ENCODE data around the gene CUX1.
"Not testable (repeated sequence)": the region's sequence is repeated elsewhere in the genome, so short reads cannot be mapped to it uniquely, and the experiment has no call there.

Gene CUX1

DNA sequence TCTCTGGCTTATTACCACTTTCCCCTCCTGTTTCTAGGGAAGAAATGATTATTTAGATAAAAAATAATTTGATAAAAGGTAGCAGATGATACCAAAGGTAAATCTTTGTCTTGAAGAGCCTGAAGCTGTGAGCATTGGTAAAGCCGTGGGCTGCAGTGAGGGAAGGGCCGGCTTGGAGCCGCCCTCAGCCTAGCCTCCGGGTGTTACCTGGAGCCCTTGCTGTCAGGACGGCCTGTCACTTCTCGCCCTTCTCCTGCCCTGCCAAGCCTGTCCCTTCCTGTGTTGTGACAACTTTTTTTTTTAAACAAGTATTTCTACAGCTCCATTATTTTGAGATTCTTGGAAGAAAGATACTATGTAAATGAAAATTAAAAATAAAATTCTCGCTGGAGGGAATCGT is 7.0 kb downstream of the CUX1 start:
- no peak for DNase-seq (ENCODE audit: low read depth in 2 of 2, low spot score in 1 of 2)

DNA sequence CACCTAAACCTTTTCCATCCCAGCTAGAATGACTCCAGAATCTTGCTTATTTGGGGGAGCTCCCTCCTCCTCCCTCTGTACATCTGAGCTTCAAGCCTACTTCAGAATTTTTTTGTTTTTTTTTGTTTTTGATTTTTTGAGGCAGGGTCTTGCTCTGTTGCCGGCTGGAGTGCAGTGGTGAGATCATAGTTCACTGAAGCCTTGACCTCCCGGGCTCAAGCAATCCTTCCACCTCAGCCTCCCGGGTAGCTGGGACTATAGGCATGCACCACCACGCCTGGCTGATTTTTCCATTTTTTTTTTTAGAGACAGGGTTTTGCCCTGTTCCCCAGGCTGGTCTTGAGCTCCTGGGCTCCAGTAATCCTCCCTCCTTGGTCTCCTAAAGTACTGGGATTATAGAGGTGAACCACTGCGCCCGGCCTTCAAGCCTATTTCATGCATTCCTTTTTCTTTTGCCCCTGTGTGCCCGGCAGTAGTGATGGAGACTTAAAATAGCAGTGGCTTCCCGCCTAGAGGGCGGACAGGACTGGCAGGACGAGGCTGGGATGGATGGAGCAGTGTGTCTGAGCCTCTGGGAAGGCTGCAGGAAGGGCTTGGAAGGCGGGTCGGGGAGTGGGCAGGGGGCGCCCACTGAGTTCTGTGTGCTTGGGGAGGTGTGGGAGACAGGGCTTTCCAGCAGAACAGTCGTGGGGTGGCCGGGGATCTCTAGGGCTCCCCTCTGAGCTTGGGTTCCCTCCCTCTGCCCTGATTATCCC is 8.8 kb downstream of the CUX1 start:
- no peak for DNase-seq (ENCODE audit: low read depth in 2 of 2, low spot score in 1 of 2)

DNA sequence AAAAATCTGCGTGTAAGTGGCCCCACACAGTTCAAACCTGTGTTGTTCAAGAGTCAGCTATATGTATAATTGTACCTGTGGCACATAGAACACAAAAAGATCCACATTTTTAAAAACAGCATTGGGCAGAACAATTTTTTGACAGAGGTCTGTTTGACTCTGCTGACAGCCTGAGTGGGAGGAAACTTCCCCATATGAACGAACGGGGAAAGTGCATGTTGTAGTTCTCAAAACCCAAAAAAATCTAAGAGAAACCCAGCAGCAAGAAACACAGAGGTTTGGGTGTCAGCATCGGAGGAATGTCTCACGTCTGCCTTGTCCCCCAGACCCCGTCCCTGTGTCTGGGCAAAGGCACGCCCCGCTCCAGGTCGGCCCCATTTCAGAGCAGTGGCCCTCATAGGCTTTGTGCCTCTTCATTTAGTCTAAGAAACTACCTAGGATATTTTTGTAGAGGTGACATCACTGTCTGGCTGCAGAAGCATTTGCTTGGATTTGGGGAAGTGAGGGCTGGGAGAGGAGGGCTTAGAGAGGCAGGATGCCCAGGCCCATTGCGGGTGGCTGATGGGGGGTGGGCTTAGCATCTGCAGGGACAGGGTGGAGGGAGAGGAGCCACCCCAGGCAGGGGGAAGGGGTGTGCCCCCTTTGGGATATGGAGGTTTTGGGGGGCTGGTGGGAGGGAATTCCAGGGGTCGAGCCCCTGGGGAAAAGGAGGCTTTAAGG is 11.0 kb downstream of the CUX1 start:
- no peak for DNase-seq (ENCODE audit: low read depth in 2 of 2, low spot score in 1 of 2)

DNA sequence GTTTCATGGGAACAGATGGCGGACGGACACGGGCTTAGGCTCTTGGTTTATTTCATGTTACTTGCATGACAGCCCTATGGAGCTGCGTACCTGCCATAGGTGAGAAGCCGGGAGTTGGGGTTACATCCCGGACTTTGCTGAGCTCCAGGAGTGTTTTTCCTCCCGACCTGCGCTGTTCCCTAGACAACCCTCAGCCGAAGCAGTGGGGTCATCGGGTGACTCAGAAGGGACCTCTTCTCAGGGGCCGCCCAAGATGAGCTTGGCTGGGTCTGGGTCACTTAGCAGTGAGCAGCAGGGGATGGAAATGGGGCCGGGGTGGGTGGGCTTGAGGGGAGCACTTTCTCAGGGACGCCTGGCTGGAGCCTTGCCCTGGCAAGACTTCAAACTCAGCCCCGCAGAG is 11.9 kb downstream of the CUX1 start:
- DNase-seq (ENCODE audit: low read depth in 2 of 2, low spot score in 1 of 2): no peak

DNA sequence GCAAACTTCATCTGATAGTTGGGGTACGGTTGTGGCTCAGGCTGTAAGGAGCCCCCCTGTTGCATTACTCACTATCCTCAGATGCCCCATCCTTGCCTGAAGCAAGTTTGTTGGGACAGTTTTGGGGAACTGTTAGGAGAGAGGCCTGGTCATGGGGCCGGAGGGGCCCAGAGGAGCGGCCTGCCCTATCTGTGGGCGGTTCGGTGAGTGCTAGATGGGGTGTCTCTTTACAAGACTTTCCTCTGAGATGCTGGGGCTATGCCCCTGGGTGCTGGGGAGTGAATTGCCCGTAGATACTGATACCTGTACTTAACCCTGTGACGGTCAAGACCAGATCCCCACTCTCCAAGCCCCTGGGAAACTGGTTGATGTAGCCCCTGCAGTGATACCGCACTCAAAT is 12.4 kb downstream of the CUX1 start:
- no peak for DNase-seq (ENCODE audit: low read depth in 2 of 2, low spot score in 1 of 2)

DNA sequence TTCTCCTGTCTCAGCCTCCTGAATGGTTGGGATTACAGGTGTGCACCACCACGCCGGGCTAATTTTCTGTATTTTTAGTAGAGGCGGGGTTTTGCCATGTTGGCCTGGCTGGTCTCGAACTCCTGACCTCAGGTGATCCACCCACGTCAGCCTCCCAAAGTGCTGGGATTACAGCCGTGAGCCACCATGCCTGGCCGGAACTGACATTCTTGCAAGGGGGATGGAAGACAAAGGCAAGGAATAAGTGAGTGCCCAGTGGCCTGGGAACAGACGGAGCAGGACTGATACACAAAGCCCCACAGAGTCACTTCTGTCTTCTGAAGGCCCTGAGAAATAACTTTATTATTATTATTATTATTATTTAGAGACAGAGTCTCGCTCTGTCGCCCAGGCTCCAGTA is 14.0 kb downstream of the CUX1 start:
- DNase-seq (ENCODE audit: low read depth in 2 of 2, low spot score in 1 of 2): not testable (repeated sequence)

DNA sequence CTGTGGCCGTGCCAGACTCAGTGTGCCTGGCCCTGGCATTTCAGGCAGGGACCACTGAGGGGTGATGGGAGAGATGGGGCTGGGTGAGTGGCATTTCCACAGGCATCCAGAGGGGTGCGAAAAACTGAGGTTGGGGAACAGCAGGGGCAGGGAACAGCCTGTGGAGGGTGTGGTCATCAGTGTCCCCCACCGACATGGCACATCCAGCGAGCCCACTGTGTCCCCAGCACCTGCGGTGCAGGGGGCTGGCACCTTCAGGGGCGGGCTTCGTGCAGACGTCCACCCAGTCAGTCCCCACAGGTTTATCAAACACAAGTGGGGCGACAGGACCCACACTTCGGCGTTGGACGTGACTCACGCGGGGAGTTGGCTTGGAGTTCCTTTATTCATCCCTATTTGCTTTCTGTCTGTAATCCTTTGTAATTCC is 14.8 kb downstream of the CUX1 start:
- no peak for DNase-seq (ENCODE audit: low read depth in 2 of 2, low spot score in 1 of 2)

DNA sequence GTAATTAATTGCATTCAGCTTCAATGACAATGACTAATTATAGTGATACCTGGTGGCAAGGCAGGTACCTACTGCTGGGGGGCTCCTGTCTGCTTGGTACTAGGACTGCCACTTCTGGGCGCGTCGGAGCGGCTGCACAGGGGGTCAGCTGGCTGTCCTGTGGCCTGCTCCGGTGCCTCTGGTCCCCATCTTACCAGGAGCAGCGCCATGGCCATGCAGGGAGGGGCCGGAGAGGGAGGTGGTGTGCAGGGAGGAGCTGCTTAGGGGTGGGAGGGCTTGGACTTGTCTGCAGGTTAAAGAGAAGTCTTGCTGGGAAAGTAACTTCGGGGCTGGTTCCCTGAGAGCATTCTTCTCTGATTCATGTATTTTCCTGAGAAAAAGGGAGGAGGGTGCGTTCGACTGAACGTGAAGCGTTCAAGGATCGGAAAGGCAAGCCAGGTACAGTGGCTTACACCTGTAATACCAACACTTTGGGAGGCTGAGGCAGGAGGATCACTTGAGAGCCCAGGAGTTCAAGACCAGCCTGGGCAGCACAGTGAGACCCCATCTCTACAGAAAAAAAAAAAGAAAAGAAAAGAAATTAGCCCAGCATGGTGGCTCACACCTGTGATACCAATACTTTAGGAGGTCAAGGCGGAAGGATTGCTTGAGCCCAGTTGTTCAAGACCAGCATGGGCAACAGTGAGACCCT is 15.4 kb downstream of the CUX1 start:
- DNase-seq (ENCODE audit: low read depth in 2 of 2, low spot score in 1 of 2): no peak

DNA sequence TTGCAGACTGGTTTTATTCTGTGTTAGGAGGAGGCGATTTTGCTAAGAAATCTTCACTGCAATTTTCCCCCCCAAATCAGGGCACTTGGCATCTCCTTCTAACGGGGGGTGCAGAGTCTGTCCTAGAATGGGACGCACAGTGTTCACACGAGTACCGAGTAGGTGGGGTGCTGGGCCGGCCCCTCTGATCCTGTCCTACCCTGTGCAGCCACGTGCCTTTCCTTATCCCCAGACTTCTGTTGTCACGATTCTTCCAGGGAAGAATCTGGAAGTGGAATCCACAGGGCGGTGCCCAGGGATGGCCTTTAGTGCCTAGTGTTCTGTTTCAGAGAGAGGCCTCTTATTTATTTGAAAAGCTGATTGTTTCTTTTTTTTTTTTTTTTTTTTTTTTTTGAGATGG is 16.4 kb downstream of the CUX1 start:
- no peak for DNase-seq (ENCODE audit: low read depth in 2 of 2, low spot score in 1 of 2)

DNA sequence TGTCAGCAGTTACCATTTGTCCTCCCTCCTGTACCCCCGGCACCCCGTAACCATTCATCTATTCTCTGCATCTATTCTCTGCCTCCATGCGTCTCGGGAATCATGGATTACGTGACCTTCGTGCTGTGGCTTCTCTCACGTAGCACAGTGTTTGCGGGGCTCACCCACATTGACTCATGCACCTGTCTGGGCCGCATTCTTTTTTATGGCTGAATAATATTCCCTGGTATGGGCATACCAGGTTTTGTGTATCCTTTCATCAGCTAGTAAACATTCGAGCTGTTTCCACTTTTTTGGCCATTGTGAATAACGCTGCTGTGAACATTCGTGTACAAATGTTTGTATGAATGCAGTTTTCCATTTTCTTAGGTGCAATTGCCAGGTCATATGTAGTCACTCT is 17.7 kb downstream of the CUX1 start:
- DNase-seq (ENCODE audit: low read depth in 2 of 2, low spot score in 1 of 2): no peak

DNA sequence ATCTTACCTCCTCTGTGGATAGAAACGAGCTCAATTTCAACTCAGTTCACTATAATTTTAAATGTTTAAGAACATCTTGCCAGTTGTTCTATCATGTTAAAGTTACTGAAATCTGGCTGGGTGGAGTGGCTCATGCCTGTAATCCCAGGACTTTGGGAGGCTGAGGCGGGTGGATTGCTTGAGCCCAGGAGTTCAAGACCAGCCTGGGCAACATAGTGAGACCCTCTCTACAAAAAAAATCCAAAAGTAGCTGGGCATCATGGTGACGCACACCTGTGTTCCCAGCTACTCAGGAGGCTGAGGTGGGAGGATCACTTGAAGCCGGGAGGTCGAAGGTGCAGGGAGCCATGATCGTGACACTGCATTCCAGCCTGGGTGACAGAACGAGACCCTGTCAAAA is 20.0 kb downstream of the CUX1 start:
- not testable (repeated sequence) for DNase-seq (ENCODE audit: low read depth in 2 of 2, low spot score in 1 of 2)

DNA sequence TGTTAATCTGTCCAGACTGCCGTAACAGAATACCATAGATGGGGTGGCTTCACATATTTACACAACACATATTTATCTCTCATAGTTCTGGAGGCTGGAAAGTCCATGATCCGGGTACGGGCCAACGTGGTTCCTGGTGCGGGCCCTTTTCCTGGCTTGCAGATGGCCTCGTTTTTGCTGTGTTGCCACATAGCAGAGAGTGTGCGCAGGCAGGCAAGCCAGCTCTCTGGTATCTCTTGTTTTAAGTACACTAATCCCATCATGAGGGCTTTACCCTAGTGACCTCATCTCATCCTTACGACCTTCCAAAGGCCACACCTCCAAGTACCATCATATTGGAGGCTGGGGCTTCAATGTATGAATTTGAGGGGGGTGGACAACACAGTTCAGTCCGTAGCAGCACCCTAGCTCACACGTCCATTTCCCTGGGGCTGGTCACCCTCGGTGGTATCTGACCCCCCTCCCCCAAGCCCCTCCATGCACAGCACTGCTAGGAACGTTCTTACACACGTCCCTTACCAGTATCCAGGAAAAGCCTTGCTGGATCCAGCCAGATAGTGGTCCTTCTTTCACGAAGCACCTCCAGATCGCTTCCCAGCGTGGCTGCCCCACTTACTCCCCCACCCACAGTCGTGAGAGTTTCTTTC is 21.5 kb downstream of the CUX1 start:
- no peak for DNase-seq (ENCODE audit: low read depth in 2 of 2, low spot score in 1 of 2)

DNA sequence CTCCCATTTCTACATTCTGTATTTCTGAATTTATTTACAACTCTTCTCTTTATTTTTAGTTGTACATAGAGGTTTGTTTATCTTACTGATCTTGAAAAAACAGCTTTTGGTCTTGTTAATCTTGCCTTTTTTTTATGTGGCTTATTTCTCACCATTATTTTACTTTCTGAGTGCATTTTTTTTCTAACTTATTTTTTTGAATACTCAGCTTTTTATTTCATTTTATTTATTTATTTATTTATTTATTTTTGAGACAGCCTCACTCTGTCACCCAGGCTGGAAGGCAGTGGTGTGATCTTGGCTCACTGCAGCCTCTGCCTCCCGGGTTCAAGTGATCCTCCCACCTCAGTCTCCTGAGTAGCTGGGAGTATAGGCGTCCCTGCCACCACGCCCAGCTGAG is 23.9 kb downstream of the CUX1 start:
- no peak for DNase-seq (ENCODE audit: low read depth in 2 of 2, low spot score in 1 of 2)

DNA sequence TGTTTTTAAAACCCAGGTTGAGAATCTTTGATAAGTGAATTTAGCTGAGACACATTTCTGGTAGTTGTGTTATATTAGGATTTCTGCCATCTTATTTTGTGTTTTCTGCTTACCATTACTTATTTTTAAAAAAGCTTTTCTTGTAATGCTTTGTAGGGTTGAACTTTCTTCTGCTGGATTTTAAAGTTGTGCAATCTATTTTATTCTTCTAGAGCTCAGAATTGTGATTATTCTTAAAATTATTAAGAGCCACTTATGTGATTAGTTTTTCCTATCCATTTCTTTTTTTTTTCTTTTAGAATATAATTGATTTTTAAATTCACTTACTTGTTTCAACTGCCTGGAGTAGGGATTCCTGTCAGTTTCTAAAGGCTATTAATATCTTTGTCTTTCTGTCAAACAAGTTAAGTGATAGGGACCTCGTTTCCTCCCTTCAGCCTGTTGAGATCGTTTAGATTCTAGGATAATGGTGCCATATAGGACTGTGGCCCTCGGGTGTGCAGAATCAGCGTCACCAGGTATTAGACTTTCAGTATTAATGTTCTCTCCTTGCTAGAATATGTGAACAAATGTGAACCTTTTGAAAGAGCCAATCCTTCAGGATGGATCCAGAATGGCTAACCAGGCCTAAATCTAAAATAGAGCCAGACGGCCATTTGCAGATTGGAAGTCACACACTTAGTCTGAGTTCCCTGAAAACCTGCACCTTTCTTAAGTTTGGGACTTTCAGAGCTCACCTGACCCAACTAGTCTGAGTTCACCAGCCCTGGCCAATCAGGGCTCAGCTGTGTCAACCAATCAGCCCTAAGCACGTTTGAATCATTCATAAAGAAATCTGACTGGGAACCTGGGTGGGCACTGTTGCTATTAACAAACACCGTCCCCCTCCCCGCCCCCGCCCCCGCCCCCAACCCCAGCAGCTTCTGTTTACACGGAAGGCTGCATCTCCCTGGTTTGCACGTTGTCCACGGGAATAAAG is 26.2 kb downstream of the CUX1 start:
- DNase-seq (ENCODE audit: low read depth in 2 of 2, low spot score in 1 of 2): no peak

DNA sequence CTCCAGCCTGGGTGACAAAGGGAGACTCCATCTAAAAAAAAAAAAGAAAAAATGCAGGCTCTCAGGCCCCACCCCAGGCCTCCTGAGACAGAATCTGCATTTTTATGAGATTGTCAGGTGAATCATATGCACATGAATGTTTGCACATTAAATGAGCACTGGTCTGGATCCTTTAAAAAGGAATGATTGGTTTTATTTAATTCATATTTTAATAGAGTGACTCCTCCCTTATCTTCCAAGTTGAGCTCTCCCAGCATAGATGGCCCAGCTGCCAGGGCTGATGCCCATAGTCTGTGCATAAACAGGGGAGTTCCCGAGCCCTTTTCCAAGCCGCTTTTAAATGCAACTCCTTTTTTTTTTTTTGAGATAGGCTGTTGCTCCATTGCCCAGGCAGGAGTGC is 28.5 kb downstream of the CUX1 start:
- no peak for DNase-seq (ENCODE audit: low read depth in 2 of 2, low spot score in 1 of 2)

DNA sequence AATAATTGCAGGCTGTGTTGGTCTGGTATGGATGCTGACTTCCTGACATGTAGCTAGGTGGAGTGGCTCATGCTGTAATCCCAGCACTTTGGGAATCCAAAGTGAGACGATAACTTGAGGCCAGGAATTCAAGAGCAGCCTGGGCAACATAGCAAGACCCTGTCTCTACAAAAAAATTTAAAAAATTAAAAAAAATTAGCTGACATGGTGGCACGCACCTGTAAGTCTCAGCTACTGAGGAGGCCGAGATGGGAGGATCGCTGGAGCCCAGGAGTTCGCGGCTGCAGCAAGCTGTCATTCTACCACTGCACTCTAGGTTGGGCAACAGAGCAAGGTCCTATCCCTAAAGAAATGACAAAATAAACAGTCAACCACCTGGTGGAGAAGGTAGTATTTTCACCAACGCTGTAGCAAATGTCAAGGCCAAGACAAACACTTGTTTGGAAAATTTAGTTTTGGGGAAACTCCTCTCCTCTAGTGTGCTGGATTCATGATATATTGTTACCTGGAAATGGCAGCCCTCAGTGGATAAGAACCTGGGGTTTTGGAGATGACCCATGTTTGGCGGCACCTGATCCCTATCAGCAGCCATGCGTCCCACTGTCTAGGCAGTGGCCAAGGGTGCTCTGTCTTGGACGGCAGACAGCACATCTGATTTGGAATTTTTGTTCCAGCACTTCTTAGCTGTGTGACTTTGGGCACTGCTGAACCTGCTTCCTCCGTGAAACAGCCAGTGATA is 29.5 kb downstream of the CUX1 start:
- DNase-seq (ENCODE audit: low read depth in 2 of 2, low spot score in 1 of 2): no peak

DNA sequence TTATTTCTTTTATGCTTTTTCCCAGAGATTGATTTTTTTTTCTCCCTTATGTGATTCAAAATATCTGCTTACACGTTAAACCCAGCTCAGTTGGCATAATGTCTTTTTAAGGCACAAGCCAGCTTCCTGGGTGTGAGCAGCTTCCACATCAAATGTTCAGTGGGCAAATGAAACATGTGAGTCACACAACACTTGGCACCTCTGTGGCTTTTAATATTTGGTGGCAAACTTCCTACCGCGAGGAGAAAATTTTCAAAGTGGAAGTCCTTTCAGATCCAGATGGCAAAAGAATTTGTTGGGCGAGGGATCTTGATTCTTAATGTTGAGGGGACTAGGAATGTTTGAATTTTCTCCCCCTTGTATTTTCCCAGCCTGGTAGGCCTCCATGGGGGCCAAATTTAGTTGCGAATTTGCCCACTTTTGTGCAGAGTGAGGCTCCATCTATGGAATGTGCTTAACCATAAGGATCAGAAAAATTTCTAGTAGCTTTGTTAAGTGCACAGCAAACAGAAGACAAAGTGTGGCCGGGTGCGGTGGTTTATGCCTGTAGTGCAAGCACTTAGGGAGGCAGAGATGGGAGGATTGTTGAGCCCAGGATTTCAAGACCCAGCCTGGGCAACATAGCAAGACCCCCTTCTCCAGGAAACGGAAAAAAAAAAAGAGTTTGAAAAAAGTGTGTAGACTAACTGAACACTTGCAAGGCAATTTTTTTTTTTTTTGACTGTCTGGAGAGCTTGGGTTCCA is 31.0 kb downstream of the CUX1 start:
- DNase-seq (ENCODE audit: low read depth in 2 of 2, low spot score in 1 of 2): no peak

DNA sequence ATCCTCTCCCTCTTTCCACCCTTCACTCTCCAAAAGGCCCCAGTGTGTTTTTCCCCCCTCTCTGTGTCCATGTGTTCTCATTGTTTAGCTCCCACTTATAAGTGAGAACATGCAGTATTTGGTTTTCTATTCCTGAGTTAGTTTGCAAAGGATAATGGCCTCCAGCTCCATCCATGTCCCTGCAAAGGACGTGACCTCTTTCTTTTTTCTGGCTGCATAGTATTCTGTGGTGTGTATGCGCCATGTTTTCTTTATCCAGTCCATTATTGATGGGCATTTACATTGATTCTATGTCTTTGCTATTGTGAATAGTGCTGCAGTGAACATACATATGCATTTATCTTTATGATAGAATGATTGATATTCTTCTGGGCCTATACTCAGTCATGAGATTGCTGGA is 31.9 kb downstream of the CUX1 start:
- DNase-seq (ENCODE audit: low read depth in 2 of 2, low spot score in 1 of 2): not testable (repeated sequence)

DNA sequence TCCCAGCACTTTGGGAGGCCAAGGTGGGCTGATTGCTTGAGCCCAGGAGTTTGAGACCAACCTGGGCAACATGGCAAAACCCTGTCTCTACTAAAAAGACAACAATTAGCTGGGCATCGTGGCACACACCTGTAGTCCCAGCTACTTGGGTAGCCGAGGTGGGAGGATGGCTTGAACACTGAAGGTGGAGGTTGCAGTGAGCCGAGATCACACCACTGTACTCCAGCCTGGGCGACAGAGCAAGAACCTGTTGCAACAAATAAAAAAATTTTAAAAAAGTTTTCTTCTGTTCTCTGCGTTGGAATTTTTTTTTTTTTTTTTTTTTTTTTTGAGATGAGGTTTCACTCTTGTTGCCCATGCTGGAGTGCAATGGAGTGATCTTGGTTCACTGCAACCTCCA is 34.9 kb downstream of the CUX1 start:
- DNase-seq (ENCODE audit: low read depth in 2 of 2, low spot score in 1 of 2): not testable (repeated sequence)

Measured in stimulated activated CD8-positive, alpha-beta memory T cell treated with anti-CD3 and anti-CD28 coated beads, Interleukin-4, amount 100 ng/mL, for 1 hour (primary cell).